SK-N-SH treated with all-trans-retinoic acid at 6 μM for 48 hours (cell line): ENCODE measurements around the gene HMOX1.

ENCODE experiments used
- BACH2 ChIP-seq: fragments of 250-450 bp; sonication (Bioruptor Pico); IDR thresholded peaks from 2 replicates; pipeline ENCODE4 v1.9.0; 2021; ENCODE audit warnings: mild to moderate bottlenecking, borderline replicate concordance
- ESRRG ChIP-seq: fragments of 250-450 bp; sonication (Bioruptor Pico); IDR thresholded peaks from 2 replicates; pipeline ENCODE4 v1.6.1; 2021; ENCODE audit warnings: mild to moderate bottlenecking
- ISL1 ChIP-seq: fragments of 250-450 bp; sonication (Bioruptor Pico); IDR thresholded peaks from 2 replicates; pipeline ENCODE4 v2.1.2; 2022; ENCODE audit warnings: mild to moderate bottlenecking, moderate library complexity
- OSR1 ChIP-seq: fragments of 250-450 bp; sonication (Bioruptor Pico); IDR thresholded peaks from 2 replicates; pipeline ENCODE4 v1.8.0; 2022; ENCODE audit warnings: moderate library complexity, mild to moderate bottlenecking, inconsistent platforms
- RARB ChIP-seq: fragments of 250-450 bp; sonication (Bioruptor Pico); IDR thresholded peaks from 2 replicates; pipeline ENCODE4 v1.8.0; 2021; ENCODE audit warnings: mild to moderate bottlenecking, moderate library complexity
- TOX ChIP-seq: fragments of 250-450 bp; sonication (Bioruptor Pico); IDR thresholded peaks from 2 replicates; pipeline ENCODE4 v1.8.0; 2021; ENCODE audit warnings: mild to moderate bottlenecking, moderate library complexity, borderline replicate concordance
- ZC3H10 ChIP-seq: fragments of 250-450 bp; sonication (Bioruptor Pico); IDR thresholded peaks from 2 replicates; pipeline ENCODE4 v1.5.1; 2021; ENCODE audit warnings: mild to moderate bottlenecking, moderate library complexity
- ZNF8 ChIP-seq: fragments of 450-650 bp; formaldehyde crosslinking; IDR thresholded peaks from 2 replicates; pipeline ENCODE4 v1.5.0; 2020; ENCODE audit warnings: mild to moderate bottlenecking, moderate library complexity
- TF ChIP-seq, protein P1 (sequence below): fragments of 250-450 bp; sonication (Bioruptor Pico); IDR thresholded peaks from 2 replicates; pipeline ENCODE4 v1.5.0; 2020; ENCODE audit warnings: mild to moderate bottlenecking, moderate library complexity
- TF ChIP-seq, protein P2 (sequence below): fragments of 250-450 bp; sonication (Bioruptor Pico); IDR thresholded peaks from 2 replicates; pipeline ENCODE4 v1.8.0; 2020; ENCODE audit warnings: mild to moderate bottlenecking, moderate library complexity, borderline replicate concordance
- TF ChIP-seq, protein P3 (sequence below): fragments of 250-450 bp; sonication (Bioruptor Pico); IDR thresholded peaks from 2 replicates; pipeline ENCODE4 v1.5.1; 2020; ENCODE audit warnings: low read depth, mild to moderate bottlenecking, moderate library complexity

DNA sequence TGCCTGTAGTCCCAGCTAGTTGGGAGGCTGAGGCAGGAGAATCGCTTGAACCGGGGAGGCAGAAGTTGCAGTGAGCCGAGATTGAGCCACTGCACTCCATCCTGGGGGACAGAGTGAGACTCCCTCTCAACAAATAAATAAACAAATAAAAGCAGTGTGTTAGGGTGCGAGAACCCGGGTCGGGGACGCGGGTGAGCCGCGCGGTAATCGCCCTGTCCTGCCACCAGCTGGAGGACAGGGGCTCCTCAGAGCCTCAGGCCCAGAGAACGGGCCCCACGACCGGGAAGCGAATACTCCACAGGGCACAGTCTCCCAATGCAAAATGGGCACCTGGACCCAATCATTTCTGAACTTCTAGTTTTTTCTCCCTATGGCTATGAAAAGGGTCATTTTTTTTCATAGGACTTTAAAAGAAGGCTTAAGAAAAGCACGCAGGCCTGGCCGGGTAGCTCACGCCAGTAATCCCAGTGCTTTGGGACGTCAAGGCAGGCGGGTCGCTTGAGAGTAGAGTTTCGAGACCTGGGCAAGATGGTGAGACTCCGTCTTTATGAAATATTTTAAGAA is 18.3 kb downstream of the HMOX1 start:
- TF ChIP-seq, protein P1, sequence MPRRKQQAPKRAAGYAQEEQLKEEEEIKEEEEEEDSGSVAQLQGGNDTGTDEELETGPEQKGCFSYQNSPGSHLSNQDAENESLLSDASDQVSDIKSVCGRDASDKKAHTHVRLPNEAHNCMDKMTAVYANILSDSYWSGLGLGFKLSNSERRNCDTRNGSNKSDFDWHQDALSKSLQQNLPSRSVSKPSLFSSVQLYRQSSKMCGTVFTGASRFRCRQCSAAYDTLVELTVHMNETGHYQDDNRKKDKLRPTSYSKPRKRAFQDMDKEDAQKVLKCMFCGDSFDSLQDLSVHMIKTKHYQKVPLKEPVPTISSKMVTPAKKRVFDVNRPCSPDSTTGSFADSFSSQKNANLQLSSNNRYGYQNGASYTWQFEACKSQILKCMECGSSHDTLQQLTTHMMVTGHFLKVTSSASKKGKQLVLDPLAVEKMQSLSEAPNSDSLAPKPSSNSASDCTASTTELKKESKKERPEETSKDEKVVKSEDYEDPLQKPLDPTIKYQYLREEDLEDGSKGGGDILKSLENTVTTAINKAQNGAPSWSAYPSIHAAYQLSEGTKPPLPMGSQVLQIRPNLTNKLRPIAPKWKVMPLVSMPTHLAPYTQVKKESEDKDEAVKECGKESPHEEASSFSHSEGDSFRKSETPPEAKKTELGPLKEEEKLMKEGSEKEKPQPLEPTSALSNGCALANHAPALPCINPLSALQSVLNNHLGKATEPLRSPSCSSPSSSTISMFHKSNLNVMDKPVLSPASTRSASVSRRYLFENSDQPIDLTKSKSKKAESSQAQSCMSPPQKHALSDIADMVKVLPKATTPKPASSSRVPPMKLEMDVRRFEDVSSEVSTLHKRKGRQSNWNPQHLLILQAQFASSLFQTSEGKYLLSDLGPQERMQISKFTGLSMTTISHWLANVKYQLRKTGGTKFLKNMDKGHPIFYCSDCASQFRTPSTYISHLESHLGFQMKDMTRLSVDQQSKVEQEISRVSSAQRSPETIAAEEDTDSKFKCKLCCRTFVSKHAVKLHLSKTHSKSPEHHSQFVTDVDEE (CRISPR knock-in tag), result no peak
- TF ChIP-seq ESRRG, result no peak
- no peak for TF ChIP-seq OSR1 (CRISPR knock-in tag)
- TF ChIP-seq BACH2 (CRISPR knock-in tag), result no peak
- TF ChIP-seq, protein P2, sequence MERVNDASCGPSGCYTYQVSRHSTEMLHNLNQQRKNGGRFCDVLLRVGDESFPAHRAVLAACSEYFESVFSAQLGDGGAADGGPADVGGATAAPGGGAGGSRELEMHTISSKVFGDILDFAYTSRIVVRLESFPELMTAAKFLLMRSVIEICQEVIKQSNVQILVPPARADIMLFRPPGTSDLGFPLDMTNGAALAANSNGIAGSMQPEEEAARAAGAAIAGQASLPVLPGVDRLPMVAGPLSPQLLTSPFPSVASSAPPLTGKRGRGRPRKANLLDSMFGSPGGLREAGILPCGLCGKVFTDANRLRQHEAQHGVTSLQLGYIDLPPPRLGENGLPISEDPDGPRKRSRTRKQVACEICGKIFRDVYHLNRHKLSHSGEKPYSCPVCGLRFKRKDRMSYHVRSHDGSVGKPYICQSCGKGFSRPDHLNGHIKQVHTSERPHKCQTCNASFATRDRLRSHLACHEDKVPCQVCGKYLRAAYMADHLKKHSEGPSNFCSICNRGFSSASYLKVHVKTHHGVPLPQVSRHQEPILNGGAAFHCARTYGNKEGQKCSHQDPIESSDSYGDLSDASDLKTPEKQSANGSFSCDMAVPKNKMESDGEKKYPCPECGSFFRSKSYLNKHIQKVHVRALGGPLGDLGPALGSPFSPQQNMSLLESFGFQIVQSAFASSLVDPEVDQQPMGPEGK (CRISPR knock-in tag), result no peak
- TF ChIP-seq, protein P3, sequence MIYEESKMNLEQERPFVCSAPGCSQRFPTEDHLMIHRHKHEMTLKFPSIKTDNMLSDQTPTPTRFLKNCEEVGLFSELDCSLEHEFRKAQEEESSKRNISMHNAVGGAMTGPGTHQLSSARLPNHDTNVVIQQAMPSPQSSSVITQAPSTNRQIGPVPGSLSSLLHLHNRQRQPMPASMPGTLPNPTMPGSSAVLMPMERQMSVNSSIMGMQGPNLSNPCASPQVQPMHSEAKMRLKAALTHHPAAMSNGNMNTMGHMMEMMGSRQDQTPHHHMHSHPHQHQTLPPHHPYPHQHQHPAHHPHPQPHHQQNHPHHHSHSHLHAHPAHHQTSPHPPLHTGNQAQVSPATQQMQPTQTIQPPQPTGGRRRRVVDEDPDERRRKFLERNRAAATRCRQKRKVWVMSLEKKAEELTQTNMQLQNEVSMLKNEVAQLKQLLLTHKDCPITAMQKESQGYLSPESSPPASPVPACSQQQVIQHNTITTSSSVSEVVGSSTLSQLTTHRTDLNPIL (CRISPR knock-in tag), result no peak
- no peak for TF ChIP-seq TOX (CRISPR knock-in tag)
- TF ChIP-seq RARB, result no peak
- TF ChIP-seq ZC3H10, result no peak
- TF ChIP-seq ZNF8 (CRISPR knock-in tag), result no peak
- TF ChIP-seq ISL1, result no peak
